Hematopoietic multipotent progenitor cell (in vitro differentiated cells): Measurements from ENCODE around the gene GIMAP4. TPM values are rescaled to one million over a fixed set of nuclear protein-coding genes. Genes with fewer than 3 reads are reported as not detected.
"Not testable (repeated sequence)": the region's sequence is repeated elsewhere in the genome, so short reads cannot be mapped to it uniquely, and the experiment has no call there.

Experiments used
- DNase-seq, 3 donors: peaks; one replicate each; pipeline ENCODE4 v3.0.0-alpha.2; 2011 to 2015; ENCODE audit warnings: low read depth in 2 of 3, low spot score in 2 of 3
- total RNA-seq: library from RNA; depleted of rRNA; stranded (reverse); fragments of >200 nt; gene quantifications from one replicate; pipeline ENCODE4 v1.2.3, GENCODE V29; 2012

The GIMAP4 gene
- total RNA-seq, 1 donor, result 1.3 TPM

- peak in 1 of 3 donors; percentile 34 for DNase-seq
Measured at GRCh38 chr7:150579979-150580637, 12.9 kb downstream of the GIMAP4 start.

GRCh38 chr7:150580638-150581394 is 13.6 kb downstream of the GIMAP4 start:
- DNase-seq, result peak in 1 of 3 donors; percentile 63

DNA sequence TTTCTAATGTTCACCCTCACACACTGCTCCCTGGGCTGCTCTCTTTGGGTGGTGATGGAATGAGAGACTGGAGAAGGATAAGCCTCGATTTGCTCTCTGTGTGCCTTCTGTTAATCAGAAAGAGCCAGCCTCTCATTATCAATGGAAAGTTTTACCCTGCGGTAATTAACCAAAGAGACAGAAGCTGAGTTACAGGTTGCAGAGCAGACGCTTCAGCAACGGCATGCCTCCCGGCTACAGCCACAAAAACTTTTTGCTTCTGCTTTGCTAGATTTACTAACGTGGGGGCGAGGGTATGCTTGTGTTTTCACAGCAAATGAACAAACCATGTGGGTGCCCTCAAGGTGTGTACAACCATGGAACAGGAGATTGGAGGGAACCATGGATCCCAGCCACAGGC is 18.0 kb downstream of the GIMAP4 start:
- DNase-seq, result no peak

- DNase-seq, result peak in 1 of 3 donors; percentile 26
Measured at GRCh38 chr7:150586068-150586784, 19.0 kb downstream of the GIMAP4 start.

- DNase-seq, result peak in 1 of 3 donors; percentile 13
Measured at GRCh38 chr7:150586785-150587152, 19.6 kb downstream of the GIMAP4 start.

DNA sequence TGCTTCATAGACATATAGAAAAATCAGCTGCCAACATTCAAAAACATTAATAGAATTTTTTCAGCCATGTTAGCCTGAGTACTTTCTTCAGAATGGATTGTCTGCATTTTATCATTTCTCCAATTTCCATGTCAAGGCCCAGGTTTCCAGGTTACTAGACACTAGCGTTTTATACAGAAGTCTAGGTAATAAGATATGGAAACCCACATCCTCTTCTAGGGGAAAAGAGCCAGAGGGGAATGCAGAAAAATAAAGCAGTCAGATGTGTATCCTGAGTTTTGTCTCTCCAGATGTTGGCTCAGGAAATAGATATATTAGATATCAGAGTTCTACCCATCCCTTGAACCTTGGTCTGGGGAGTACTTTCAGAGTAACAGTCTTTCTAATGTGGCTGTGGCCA is 20.4 kb downstream of the GIMAP4 start:
- no peak for DNase-seq

GRCh38 chr7:150594805-150595204 is 27.6 kb downstream of the GIMAP4 start:
- no peak for DNase-seq

DNA sequence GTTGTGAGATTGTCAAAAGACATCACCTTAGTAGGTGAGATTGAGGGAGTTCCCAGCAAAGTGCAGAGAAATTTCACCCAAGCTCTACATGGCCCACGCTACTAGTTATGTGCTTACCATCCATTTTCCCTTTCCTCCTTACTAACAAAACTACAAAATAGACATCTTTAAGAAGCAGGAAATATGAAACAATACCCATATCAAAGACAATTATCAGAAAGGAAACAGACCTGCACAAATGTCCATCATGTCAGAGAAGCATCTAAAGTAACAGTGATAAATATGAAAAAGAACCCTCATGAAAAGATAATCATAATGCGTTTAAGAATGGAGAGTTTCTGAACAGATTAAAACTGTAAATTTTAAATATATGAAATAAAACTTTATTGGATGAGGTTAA is 28.2 kb downstream of the GIMAP4 start:
- no peak for DNase-seq

DNA sequence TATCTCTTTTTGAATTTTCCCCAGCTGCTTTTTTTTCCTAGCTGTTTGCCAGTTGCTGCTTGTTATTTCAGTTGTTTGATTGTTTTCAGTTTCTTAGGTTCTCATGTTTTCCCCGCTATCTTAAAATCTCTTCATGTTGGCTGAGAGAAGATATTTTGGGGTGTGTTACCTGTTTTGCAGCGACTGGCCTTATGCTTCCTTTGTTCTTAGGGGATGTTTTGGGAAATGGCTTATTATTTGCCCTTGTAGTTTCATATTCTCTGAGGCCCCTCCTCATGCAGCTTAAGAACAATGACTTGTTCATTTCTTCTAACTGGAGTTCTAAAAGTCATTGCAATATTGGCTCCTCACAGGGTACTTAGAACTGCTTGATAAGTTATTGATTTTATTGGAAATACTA is 36.4 kb downstream of the GIMAP4 start:
- not testable (repeated sequence) for DNase-seq

DNA sequence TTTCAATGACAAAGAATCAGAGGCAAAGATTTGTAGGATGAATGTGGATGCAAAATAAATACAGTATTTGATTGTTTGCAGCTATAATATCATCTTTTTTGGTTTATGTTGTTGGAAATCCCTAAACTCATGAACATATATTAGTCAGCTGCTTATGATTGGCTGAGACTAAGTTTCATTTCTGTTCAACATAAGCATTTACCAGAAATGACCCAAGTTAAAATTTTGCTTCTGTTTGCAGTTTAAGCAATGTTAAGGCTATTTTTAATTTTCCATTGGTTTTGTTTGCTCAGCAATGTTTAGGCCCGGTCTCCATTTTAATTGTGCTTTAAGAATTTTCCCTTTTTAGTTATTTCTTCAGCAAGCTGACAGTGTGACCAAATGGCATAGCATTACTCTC is 43.0 kb downstream of the GIMAP4 start:
- no peak for DNase-seq

- no peak for DNase-seq
Measured at GRCh38 chr7:150612925-150613324, 45.7 kb downstream of the GIMAP4 start.

DNA sequence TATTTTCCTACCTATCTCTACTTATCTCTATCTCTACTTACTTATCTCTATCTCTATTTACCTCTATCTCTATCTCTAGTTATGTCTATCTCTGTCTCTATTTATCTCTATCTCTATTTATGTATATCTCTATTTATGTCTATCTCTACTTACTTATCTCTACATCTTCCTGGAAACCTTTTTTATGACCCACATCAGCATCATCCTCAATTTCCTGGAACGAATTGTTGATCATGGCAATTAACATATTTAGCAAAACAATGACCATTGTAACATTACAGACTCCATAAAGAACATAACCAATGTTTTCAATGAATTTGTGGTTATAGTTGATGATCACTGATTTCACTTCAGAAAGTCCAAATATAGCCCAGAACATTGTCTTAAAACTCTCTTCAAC is 46.7 kb downstream of the GIMAP4 start:
- DNase-seq, result no peak

DNA sequence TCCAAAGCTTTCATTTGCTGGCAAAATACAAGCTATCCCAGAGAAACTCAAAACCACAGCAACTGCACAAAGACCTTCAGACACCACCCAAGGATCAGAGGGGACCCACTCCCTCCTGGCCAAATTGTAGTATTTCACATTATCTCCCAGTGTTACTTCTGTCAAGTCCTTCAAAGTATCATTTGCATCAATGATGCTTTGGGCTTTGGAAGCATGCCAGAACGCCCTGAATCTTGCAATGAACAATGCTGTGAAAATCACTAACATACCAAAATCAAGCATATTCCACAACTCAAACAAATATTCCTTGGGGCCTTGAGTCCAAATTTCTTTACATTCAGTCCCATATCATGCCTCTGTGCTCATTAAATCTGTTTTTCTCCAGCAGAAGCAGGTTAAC is 47.2 kb downstream of the GIMAP4 start:
- not testable (repeated sequence) for DNase-seq

DNA sequence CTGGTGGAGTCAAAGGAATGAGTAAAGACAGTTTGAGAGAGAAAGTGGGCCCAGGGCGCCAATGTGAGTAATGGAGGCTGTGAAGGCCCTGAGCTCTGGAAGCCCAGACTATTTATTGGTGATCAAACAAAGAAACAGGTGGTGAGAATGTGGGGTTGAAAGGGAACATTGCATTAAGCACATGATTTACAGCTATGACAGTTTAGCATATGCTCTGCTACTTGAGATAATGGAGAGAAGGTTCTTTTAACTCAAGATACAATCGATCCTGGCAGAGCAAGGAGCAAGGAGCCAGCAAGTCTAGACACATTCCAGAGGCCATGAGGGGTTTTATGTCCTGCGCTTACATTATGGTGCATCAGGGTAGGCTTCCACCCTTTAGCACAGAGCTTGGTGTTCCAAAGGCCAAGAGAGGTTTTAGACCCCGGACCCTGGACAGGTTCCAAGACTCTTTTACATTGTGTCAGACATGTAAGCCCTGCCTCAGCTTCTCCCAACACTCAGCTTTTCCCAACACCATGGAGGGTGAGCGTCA is 48.1 kb downstream of the GIMAP4 start:
- not testable (repeated sequence) for DNase-seq

DNA sequence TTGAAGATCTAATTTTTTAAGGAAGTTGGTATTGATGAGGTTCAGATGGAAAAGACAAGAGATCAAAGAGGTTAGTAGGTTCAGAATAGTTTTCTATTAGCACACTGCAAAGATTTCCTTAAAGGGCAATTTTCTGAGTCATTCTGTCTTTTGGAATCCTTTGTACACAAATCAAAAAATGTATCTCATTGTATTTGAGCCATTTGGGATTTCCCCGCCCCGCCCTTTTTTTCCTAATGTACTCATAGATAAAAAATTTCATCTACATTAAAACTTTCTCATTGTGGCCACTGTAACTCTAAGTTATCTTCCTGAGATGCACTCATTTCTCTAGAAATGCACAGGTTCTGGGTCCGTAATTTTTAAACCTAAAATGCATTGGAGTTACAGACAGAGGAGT is 52.9 kb downstream of the GIMAP4 start:
- DNase-seq, result no peak

DNA sequence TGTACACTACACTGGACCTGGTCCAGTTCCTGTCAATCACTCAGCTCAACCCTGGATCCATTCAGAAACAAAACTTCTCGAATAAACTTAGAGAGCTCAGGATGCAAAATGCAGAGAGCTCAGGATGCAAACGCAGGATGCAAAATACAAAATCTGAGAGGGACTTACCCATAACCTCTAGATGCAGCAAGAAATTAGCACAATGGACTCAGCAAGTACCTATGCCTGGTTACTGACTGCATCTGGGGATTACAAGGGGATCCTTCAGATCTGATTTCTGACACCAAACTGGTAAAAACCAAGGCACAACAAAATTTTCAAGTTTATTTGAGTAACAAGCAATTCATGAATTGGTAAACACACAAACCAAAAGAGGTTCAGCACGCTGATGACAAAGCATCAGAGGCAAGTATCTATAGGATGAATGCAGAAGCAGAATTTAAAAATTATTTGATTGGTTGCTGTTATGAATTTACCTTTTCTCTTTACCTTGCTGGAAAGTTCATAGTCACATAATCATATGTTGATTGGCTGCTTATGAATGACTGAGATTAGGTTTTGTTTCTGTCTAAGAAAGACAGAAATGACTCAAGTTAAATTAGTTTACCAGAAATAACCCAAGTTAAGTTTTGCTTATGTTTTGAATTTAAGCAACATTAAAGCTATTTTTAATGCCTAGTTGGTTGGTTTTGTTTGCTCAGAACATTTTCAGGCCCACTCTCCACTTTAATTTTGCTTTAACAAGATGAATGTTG is 53.6 kb downstream of the GIMAP4 start:
- no peak for DNase-seq

DNA sequence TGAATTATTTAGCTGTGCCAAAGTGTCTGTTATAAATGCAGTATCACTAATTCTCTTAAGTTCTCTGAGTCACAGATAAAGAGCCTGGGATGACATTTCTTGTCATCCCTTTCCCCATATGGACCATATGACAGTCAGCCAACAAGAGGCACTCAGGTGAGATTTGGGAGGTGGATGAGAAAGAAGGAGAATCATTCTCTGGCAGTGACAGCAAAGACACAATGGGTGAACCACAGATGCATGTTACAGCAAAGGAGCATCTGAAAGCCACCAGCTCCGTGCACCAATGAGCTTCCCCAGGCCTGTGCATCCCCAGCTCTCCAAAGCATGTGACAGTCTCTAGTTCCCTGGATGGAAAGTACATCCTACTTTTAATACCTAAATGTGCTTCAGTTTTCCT is 54.2 kb downstream of the GIMAP4 start:
- no peak for DNase-seq
